GM12878 (cell line): Measurements from ENCODE around the gene ZNF764. TPM values are rescaled to one million over a fixed set of nuclear protein-coding genes. Genes with fewer than 3 reads are reported as not detected.

Source experiments
- ATF2 ChIP-seq: IDR thresholded peaks from 2 replicates; pipeline ENCODE4 v1.6.1; 2012; ENCODE audit warnings: low read length, inconsistent platforms
- ATF7 ChIP-seq: fragments of 450-650 bp; IDR thresholded peaks from 2 replicates; pipeline ENCODE4 v1.6.1; 2016; ENCODE audit warnings: low read depth, mild to moderate bottlenecking
- BCL11A ChIP-seq: IDR thresholded peaks from 2 replicates; pipeline ENCODE4 v1.6.1; 2011; ENCODE audit warnings: low read depth, low read length
- BRCA1 ChIP-seq: IDR thresholded peaks from 2 replicates; pipeline ENCODE4 v1.6.1; 2011; ENCODE audit warnings: low read depth, low read length, improper control_type of control experiment
- CHD4 ChIP-seq: fragments of 200-600 bp; sonication (generic); IDR thresholded peaks from 2 replicates; pipeline ENCODE4 v1.6.1; 2016; ENCODE audit warnings: mild to moderate bottlenecking
- ELK1 ChIP-seq: IDR thresholded peaks from 2 replicates; pipeline ENCODE4 v1.6.1; 2012; ENCODE audit warnings: low read depth, low read length, improper control_type of control experiment
- FOXM1 ChIP-seq: IDR thresholded peaks from 2 replicates; pipeline ENCODE4 v1.6.1; 2012; ENCODE audit warnings: low read depth, mild to moderate bottlenecking, inconsistent platforms, low read length, moderate library complexity
- HDAC6 ChIP-seq: fragments of 200-600 bp; sonication (generic); IDR thresholded peaks from one replicate; pipeline ENCODE4 v1.8.0; 2017; ENCODE audit warnings: antibody characterized with exemption; ENCODE audit not compliant: unreplicated experiment
- IKZF1 ChIP-seq: fragments of 450-650 bp; conservative IDR thresholded peaks from 2 replicates; pipeline ENCODE4 v1.6.1; 2017; ENCODE audit warnings: antibody characterized with exemption, mild to moderate bottlenecking
- IKZF2 ChIP-seq, 2 experiments: fragments of 450-650 bp; IDR thresholded peaks; 2 replicates each; pipeline ENCODE4 v1.6.1; 2017; ENCODE audit warnings: mild to moderate bottlenecking in 2 of 2, moderate library complexity in 2 of 2
- KDM1A ChIP-seq: fragments of 200-600 bp; sonication (generic); IDR thresholded peaks from 2 replicates; pipeline ENCODE4 v1.6.1; 2016; ENCODE audit warnings: borderline replicate concordance
- MEF2A ChIP-seq: IDR thresholded peaks from 2 replicates; pipeline ENCODE4 v1.6.1; 2011; ENCODE audit warnings: low read depth, mild to moderate bottlenecking, low read length, moderate library complexity; ENCODE audit not compliant: insufficient read depth
- MEF2B ChIP-seq: fragments of 450-650 bp; IDR thresholded peaks from 2 replicates; pipeline ENCODE4 v1.6.1; 2018; ENCODE audit warnings: mild to moderate bottlenecking, moderate library complexity; ENCODE audit not compliant: partially characterized antibody, poor library complexity, severe bottlenecking
- MXI1 ChIP-seq: fragments of 150-350 bp; IDR thresholded peaks from 2 replicates; pipeline ENCODE4 v1.6.1; 2011; ENCODE audit warnings: low read depth, mild to moderate bottlenecking, inconsistent platforms, low read length, improper control_type of control experiment
- NRF1 ChIP-seq: conservative IDR thresholded peaks from 2 replicates; pipeline ENCODE4 v1.6.1; 2011; ENCODE audit warnings: mild to moderate bottlenecking, low read depth, low read length, improper control_type of control experiment
- POLR2AphosphoS5 ChIP-seq: IDR thresholded peaks from 2 replicates; pipeline ENCODE4 v1.6.1; 2011; ENCODE audit warnings: mild to moderate bottlenecking, low read length, inconsistent platforms
- POU2F2 ChIP-seq: IDR thresholded peaks from 3 replicates; pipeline ENCODE4 v1.6.1; 2011; ENCODE audit warnings: low read depth, mild to moderate bottlenecking, low read length, borderline replicate concordance
- PRDM15 ChIP-seq: fragments of 450-650 bp; formaldehyde crosslinking; IDR thresholded peaks from 2 replicates; pipeline ENCODE4 v1.4.0; 2020; ENCODE audit warnings: mild to moderate bottlenecking, moderate library complexity
- RFX5 ChIP-seq: IDR thresholded peaks from 2 replicates; pipeline ENCODE4 v1.6.1; 2011; ENCODE audit warnings: low read depth, low read length, improper control_type of control experiment
- SMAD1 ChIP-seq: fragments of 450-650 bp; IDR thresholded peaks from 2 replicates; pipeline ENCODE4 v1.6.1; 2018; ENCODE audit warnings: mild to moderate bottlenecking, low read depth; ENCODE audit not compliant: partially characterized antibody
- SMARCA5 ChIP-seq: fragments of 450-650 bp; IDR thresholded peaks from 2 replicates; pipeline ENCODE4 v1.6.1; 2017; ENCODE audit warnings: mild to moderate bottlenecking
- ZZZ3 ChIP-seq: IDR thresholded peaks from 2 replicates; pipeline ENCODE4 v1.6.1; 2011; ENCODE audit warnings: low read depth; ENCODE audit not compliant: control insufficient read depth, insufficient read length
- polyA plus RNA-seq, 11 experiments: library from polyadenylated mRNA; depleted of rRNA in 4 of 11; unstranded in 6 of 11; stranded (reverse) in 5 of 11; fragments of >200 nt; fragmentation: Nextera tagmentation in 4 of 11; fragmentation: Illumina TruSeq in 1 of 11; extraction: Ambion mirVana in 4 of 11; extraction: Trizol in 1 of 11; gene quantifications; 1 replicate in 1 of 11; 2 replicates in 10 of 11; pipeline versions ENCODE4 v1.2.1 to v1.2.3, GENCODE V29; 2011 to 2016; ENCODE audit warnings: inconsistent platforms in 2 of 11, missing spikeins in 2 of 11, low read depth in 1 of 11
- total RNA-seq, 4 experiments: library from RNA; depleted of rRNA in 3 of 4; stranded (reverse); fragments of >200 nt in 3 of 4; fragmentation: Illumina TruSeq in 1 of 4; extraction: Trizol in 1 of 4; gene quantifications; 2 replicates each; pipeline versions ENCODE4 v1.2.1 to v1.2.3, GENCODE V29; 2013 to 2021
- TF ChIP-seq, protein P1 (sequence below): IDR thresholded peaks from 2 replicates; pipeline ENCODE4 v1.6.1; 2011; ENCODE audit warnings: low read depth, mild to moderate bottlenecking, low read length, moderate library complexity, borderline replicate concordance; ENCODE audit errors: extremely low read depth
- TF ChIP-seq, protein P2 (sequence below): fragments of 450-650 bp; IDR thresholded peaks from 2 replicates; pipeline ENCODE4 v1.6.1; 2018; ENCODE audit warnings: borderline replicate concordance, mild to moderate bottlenecking; ENCODE audit not compliant: partially characterized antibody

The ZNF764 gene
- total and polyA plus RNA-seq, 10 of the 15 experiments (the other 5 are each of a cell fraction or from before 2014, with no cell fraction given) = 0.61 to 11.9 (median 3.8) TPM

DNA sequence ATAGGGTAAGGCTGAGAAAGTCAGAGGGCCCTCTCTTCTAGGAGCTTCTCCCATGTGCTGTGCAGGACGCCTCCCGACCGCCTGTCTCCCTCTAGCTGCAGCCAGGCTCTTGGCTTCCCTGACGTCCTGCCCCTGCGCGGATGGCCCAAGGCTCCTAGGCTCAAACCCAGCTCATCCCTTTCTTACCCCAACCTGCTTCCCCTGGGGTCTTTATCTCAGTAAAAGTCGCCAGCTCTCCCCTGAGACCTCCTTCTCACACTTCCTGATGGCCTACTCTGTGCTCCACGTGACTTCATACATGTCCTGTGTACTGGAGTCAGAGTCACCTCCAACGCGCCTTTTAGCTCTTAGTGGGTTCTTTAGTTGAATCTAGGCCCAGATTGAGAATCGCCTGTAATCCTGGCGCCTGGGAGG, 22.4 kb downstream of the ZNF764 start (continued):
- no peak for TF ChIP-seq FOXM1
- no peak for TF ChIP-seq HDAC6
- TF ChIP-seq ELK1 = no peak
- no peak for TF ChIP-seq CHD4
- TF ChIP-seq ATF7 = no peak
- TF ChIP-seq, protein P1, sequence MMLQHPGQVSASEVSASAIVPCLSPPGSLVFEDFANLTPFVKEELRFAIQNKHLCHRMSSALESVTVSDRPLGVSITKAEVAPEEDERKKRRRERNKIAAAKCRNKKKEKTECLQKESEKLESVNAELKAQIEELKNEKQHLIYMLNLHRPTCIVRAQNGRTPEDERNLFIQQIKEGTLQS = no peak
- TF ChIP-seq KDM1A = no peak
- no peak for TF ChIP-seq POU2F2
- TF ChIP-seq NRF1 = no peak
- peak; percentile 77 for TF ChIP-seq POLR2AphosphoS5
- TF ChIP-seq SMAD1 = no peak
- no peak for TF ChIP-seq BCL11A
- peak; percentile 18; the same call in 1 of the 2 replicates for TF ChIP-seq IKZF1
- TF ChIP-seq MEF2A = no peak
- TF ChIP-seq SMARCA5 = peak; percentile 90
- TF ChIP-seq PRDM15 = no peak
- TF ChIP-seq ZZZ3 = no peak
- TF ChIP-seq IKZF2 (IDR thresholded peaks at IDR 0.05) = peak; percentile 18 to 40; a peak in 1 of 4 replicates
- no peak for TF ChIP-seq BRCA1
- TF ChIP-seq, protein P2, sequence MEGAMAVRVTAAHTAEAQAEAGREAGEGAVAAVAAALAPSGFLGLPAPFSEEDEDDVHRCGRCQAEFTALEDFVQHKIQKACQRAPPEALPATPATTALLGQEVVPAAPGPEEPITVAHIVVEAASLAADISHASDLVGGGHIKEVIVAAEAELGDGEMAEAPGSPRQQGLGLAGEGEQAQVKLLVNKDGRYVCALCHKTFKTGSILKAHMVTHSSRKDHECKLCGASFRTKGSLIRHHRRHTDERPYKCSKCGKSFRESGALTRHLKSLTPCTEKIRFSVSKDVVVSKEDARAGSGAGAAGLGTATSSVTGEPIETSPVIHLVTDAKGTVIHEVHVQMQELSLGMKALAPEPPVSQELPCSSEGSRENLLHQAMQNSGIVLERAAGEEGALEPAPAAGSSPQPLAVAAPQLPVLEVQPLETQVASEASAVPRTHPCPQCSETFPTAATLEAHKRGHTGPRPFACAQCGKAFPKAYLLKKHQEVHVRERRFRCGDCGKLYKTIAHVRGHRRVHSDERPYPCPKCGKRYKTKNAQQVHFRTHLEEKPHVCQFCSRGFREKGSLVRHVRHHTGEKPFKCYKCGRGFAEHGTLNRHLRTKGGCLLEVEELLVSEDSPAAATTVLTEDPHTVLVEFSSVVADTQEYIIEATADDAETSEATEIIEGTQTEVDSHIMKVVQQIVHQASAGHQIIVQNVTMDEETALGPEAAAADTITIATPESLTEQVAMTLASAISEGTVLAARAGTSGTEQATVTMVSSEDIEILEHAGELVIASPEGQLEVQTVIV = no peak
- TF ChIP-seq MXI1 = peak; percentile 91
- TF ChIP-seq RFX5 = no peak
- TF ChIP-seq MEF2B = peak; percentile 73
- TF ChIP-seq ATF2 = no peak
